HCT116 (cell line): ENCODE results near the gene GUSB. TPM values are rescaled to one million over a fixed set of nuclear protein-coding genes. Genes with fewer than 3 reads are reported as not detected.

ENCODE experiments used
- ATAC-seq: fragments of 200-7000 bp; cut with Tn5 transposase; 2 replicates; pipeline ENCODE4 v1.9.1; 2020; ENCODE audit warnings: mild to moderate bottlenecking, moderate library complexity
- BruUV-seq: library from RNA; stranded (reverse); fragments of 400-500 nt; replicated peaks from 2 replicates; lab custom pipeline; 2021; lab: Mats Ljungman, UMichigan
- CTCF ChIA-PET: fragments of 300-600 bp; sonication (Branson Sonifier 250); formaldehyde crosslinking; loops from one replicate; lab custom pipeline; 2021; ENCODE audit warnings: antibody characterized with exemption; lab: Charles Lee
- POLR2A ChIA-PET: fragments of 300-600, 350-600 bp; sonication (Branson Sonifier 250); formaldehyde crosslinking; loops from one replicate; lab custom pipeline; 2021; ENCODE audit warnings: antibody characterized with exemption; lab: Charles Lee
- RAD21 ChIA-PET, 2 experiments: fragments of 300-600 bp; sonication (Branson Sonifier 250); formaldehyde crosslinking; loops; one replicate each; lab custom pipeline; 2023; ENCODE audit warnings: low total read pairs in 2 of 2; ENCODE audit not compliant: uncharacterized antibody in 2 of 2, unreplicated experiment in 2 of 2, low non-redundant PET in 1 of 2; lab: Charles Lee
- DNase-seq: peaks from one replicate; pipeline ENCODE4 v3.0.0-alpha.2; 2010; ENCODE audit warnings: low read depth, low spot score
- H2AFZ ChIP-seq: fragments of 200-600 bp; shearing (Covaris generic), sonication (generic); 2 replicates; pipeline ENCODE4 v1.6.1; 2017; ENCODE audit warnings: low read depth, mixed run types, mixed read lengths, antibody characterized with exemption, low read length; ENCODE audit not compliant: poor library complexity, severe bottlenecking
- H3K27ac ChIP-seq: 2 replicates; pipeline ENCODE4 v1.5.1; 2012; ENCODE audit warnings: low read depth, low read length
- H3K27me3 ChIP-seq: fragments of 200-600 bp; sonication (generic); 2 replicates; pipeline ENCODE4 v1.6.1; 2016; ENCODE audit warnings: mixed run types, low read length, mixed read lengths; ENCODE audit not compliant: insufficient read depth
- H3K36me3 ChIP-seq, 2 experiments: fragments of 200-500 bp in 1 of 2; fragments of 200-600 bp in 1 of 2; sonication (Bioruptor generic) in 1 of 2; sonication (generic) in 1 of 2; 2 replicates each; pipeline versions ENCODE4 v1.5.1 to v1.6.1; 2014 to 2016; ENCODE audit warnings: low read length in 2 of 2, inconsistent platforms in 1 of 2, mixed read lengths in 1 of 2, mixed run types in 1 of 2; ENCODE audit not compliant: insufficient read depth in 2 of 2, control insufficient read depth in 1 of 2
- H3K4me1 ChIP-seq, 2 experiments: fragments of 200-600 bp in 1 of 2; sonication (generic) in 1 of 2; 2 replicates each; pipeline versions ENCODE4 v1.5.1 to v1.6.1; 2012 to 2017; ENCODE audit warnings: low read length in 2 of 2, inconsistent platforms in 1 of 2, mild to moderate bottlenecking in 1 of 2, mixed read lengths in 1 of 2, mixed run types in 1 of 2, moderate library complexity in 1 of 2; ENCODE audit not compliant: insufficient read depth in 2 of 2, control insufficient read depth in 1 of 2
- H3K4me2 ChIP-seq: fragments of 200-600 bp; sonication (generic); 2 replicates; pipeline ENCODE4 v1.6.1; 2017; ENCODE audit warnings: mixed run types, low read length, mixed read lengths
- H3K4me3 ChIP-seq, 2 experiments: fragments of 200-600 bp in 1 of 2; sonication (generic) in 1 of 2; replicated peaks in 1 of 2; 2 replicates each; pipeline ENCODE4 v1.5.1; 2011 to 2016; ENCODE audit warnings: low read length in 2 of 2, control low read depth in 1 of 2, low read depth in 1 of 2, mild to moderate bottlenecking in 1 of 2, mixed read lengths in 1 of 2, mixed run types in 1 of 2
- H3K79me2 ChIP-seq: fragments of 200-600 bp; sonication (generic); 2 replicates; pipeline ENCODE4 v1.6.1; 2017; ENCODE audit warnings: mild to moderate bottlenecking, mixed run types, low read length, moderate library complexity, mixed read lengths; ENCODE audit not compliant: insufficient read depth
- H3K9ac ChIP-seq: fragments of 200-600 bp; sonication (generic); 2 replicates; pipeline ENCODE4 v1.6.1; 2016; ENCODE audit warnings: low read length, mixed read lengths
- H3K9me2 ChIP-seq: fragments of 200-600 bp; sonication (generic), shearing (Covaris generic); 2 replicates; pipeline ENCODE4 v1.6.1; 2017; ENCODE audit warnings: mixed run types, mild to moderate bottlenecking, moderate library complexity; ENCODE audit not compliant: insufficient read depth
- H3K9me3 ChIP-seq, 2 experiments: fragments of 200-500 bp in 1 of 2; fragments of 200-600 bp in 1 of 2; sonication (Bioruptor generic) in 1 of 2; sonication (generic) in 1 of 2; 2 replicates each; pipeline ENCODE4 v1.6.1; 2014 to 2017; ENCODE audit warnings: low read length in 2 of 2, mixed read lengths in 2 of 2, inconsistent platforms in 1 of 2, low read depth in 1 of 2, mild to moderate bottlenecking in 1 of 2, mixed run types in 1 of 2, moderate library complexity in 1 of 2; ENCODE audit not compliant: control insufficient read depth in 1 of 2, insufficient read depth in 1 of 2
- H4K20me1 ChIP-seq: fragments of 200-600 bp; sonication (generic), shearing (Covaris generic); 2 replicates; pipeline ENCODE4 v1.6.1; 2017; ENCODE audit warnings: mixed run types, mild to moderate bottlenecking, moderate library complexity; ENCODE audit not compliant: insufficient read depth
- CEBPB ChIP-seq: IDR thresholded peaks from 2 replicates; pipeline ENCODE4 v1.6.1; 2012; ENCODE audit warnings: low read depth
- EGR1 ChIP-seq: IDR thresholded peaks from 2 replicates; pipeline ENCODE4 v1.6.1; 2012; ENCODE audit warnings: low read depth
- ELF1 ChIP-seq: IDR thresholded peaks from 2 replicates; pipeline ENCODE4 v1.6.1; 2012; ENCODE audit warnings: low read depth, borderline replicate concordance
- EZH2phosphoT487 ChIP-seq: fragments of 200-600 bp; IDR thresholded peaks from 2 replicates; pipeline ENCODE4 v1.6.1; 2018; ENCODE audit warnings: antibody characterized with exemption, borderline replicate concordance
- JUND ChIP-seq: IDR thresholded peaks from 2 replicates; pipeline ENCODE4 v1.6.1; 2012
- POLR2AphosphoS5 ChIP-seq: IDR thresholded peaks from 2 replicates; pipeline ENCODE4 v1.6.1; 2011; ENCODE audit warnings: mild to moderate bottlenecking, low read depth, low read length, moderate library complexity
- RAD21 ChIP-seq: IDR thresholded peaks from 2 replicates; pipeline ENCODE4 v1.6.1; 2012; ENCODE audit warnings: low read depth, mild to moderate bottlenecking
- SP1 ChIP-seq: IDR thresholded peaks from 2 replicates; pipeline ENCODE4 v1.6.1; 2012; ENCODE audit warnings: low read depth
- YY1 ChIP-seq: IDR thresholded peaks from 2 replicates; pipeline ENCODE4 v1.6.1; 2011; ENCODE audit warnings: low read length, low read depth, moderate library complexity, mild to moderate bottlenecking; ENCODE audit not compliant: insufficient replicate concordance; ENCODE audit errors: extremely low read depth
- ZFX ChIP-seq: fragments of 450-650 bp; IDR thresholded peaks from 2 replicates; pipeline ENCODE4 v1.6.1; 2017
- ZNF274 ChIP-seq: fragments of 200-500 bp; sonication (Bioruptor generic); IDR thresholded peaks from 2 replicates; pipeline ENCODE4 v1.6.1; 2014; ENCODE audit warnings: mild to moderate bottlenecking, low read depth, low read length, inconsistent platforms
- intact Hi-C: fragments of 100-400 bp; cut with micrococcal nuclease; formaldehyde crosslinking; loops from 2 replicates; pipeline ENCODE4 v1.10.0; 2022
- total RNA-seq: library from RNA; stranded (reverse); gene quantifications from one replicate; pipeline ENCODE4 v1.2.1, GENCODE V29; 2021; ENCODE audit not compliant: unreplicated experiment
- TF ChIP-seq, protein P1 (sequence below): IDR thresholded peaks from 2 replicates; pipeline ENCODE4 v1.6.1; 2012
- TF ChIP-seq, protein P2 (sequence below): IDR thresholded peaks from 2 replicates; pipeline ENCODE4 v1.6.1; 2012
- TF ChIP-seq, protein P3 (sequence below): IDR thresholded peaks from 2 replicates; pipeline ENCODE4 v1.6.1; 2012; ENCODE audit warnings: low read depth

Gene GUSB
- total RNA-seq, 1 experiment from 2014 or later: 31.5 TPM

DNA sequence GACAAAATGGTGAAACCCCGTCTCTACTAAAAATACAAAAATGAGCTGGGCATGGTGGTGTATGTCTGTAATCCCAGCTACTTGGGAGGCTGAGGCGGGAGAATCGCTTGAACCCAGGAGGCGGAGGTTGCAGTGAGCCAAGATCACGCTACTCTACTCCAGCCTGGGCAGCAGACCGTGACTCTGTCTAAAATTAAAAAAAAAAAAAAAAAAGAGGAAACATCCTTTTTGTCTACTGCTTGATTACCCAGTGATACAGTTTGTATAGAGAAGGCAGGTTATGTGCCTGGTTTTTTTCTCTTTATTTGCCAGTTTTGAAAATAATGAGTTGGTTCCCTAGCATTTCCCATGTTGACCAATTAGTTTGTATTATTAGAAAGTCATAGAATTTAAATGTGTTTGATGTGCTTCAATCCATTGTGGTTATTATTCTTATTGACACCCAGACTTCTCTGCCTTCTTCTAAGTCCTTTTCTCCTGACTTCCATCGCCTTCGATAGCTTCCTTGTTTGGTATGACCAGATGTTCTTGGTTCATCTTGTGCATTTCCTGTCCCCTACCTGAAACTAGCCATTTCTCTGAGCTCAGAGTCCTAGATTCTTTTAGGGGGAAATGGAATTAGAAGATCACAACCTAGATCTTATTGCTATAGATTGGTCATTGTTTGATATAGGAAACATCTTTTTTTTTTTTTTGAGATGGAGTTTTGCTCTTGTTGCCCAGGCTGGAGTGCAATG is 65.9 kb downstream of the GUSB start:
- DNase-seq: no peak
- Histone ChIP-seq H4K20me1 (peaks cover 8% of the 10 kb centered on the region; the same call in 1 of the 2 replicates), H3K4me3 (no peak overlapping the region), H3K36me3 (no peaks in the 10 kb centered on the region), H3K9ac (no peak overlapping the region), H3K4me2 (no peak overlapping the region), H3K79me2 (peaks cover 62% of the 10 kb centered on the region), H3K27ac (no peak overlapping the region), H3K9me2 (no peaks in the 10 kb centered on the region), H3K4me1 (no peaks in the 10 kb centered on the region), H3K9me3 (no peaks in the 10 kb centered on the region), H3K27me3 (no peaks in the 10 kb centered on the region), H2AFZ (no peak overlapping the region)
- ChIA-PET CTCF (no interaction called here), RAD21 (no interaction called here), POLR2A (no interaction called here)
- no peak for TF ChIP-seq ZNF274
- TF ChIP-seq EZH2phosphoT487: no peak
- TF ChIP-seq SP1: no peak
- TF ChIP-seq, protein P1, sequence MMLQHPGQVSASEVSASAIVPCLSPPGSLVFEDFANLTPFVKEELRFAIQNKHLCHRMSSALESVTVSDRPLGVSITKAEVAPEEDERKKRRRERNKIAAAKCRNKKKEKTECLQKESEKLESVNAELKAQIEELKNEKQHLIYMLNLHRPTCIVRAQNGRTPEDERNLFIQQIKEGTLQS: no peak
- no peak for TF ChIP-seq POLR2AphosphoS5
- TF ChIP-seq JUND: no peak
- TF ChIP-seq YY1: no peak
- TF ChIP-seq CEBPB: no peak
- ATAC-seq: no peak
- BruUV-seq: no TSS peak
- intact Hi-C loops: no loop called here

DNA sequence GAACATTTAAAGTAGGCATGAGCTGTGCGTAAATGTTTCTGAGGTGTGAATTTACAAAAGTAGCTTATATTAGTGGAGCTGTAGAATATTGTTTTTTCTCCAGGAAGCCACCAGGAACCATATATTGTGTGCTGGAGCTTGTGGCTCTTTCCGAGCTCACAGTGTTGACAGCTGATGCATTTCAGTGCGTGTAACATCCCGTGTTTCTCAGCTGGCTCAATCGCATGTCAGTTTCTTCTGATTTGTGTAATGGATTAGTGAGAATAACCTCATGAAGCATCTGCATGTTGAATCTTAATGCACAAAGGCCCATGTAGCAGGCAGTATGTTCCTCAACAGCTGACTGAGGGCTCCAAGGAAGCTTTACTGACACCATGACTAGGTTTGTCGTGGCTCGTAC is 69.8 kb downstream of the GUSB start:
- no TSS peak for BruUV-seq
- H2AFZ ChIP-seq: no peak overlapping the region
- no peak overlapping the region for H3K4me3 ChIP-seq
- H3K9me3 ChIP-seq: no peaks in the 10 kb centered on the region
- intact Hi-C loops: no loop called here
- ChIA-PET CTCF (no interaction called here), POLR2A (no interaction called here), RAD21 (no interaction called here)
- H3K9me2 ChIP-seq: no peaks in the 10 kb centered on the region
- ATAC-seq (no peak), DNase-seq (no peak)
- H3K4me2 ChIP-seq: no peak overlapping the region
- no peaks in the 10 kb centered on the region for H3K27me3 ChIP-seq
- no peaks in the 10 kb centered on the region for H3K4me1 ChIP-seq
- H3K9ac ChIP-seq: no peak overlapping the region
- H4K20me1 ChIP-seq: peaks cover 4% of the 10 kb centered on the region; the same call in 1 of the 2 replicates
- peaks cover 55% of the 10 kb centered on the region for H3K79me2 ChIP-seq
- no peak overlapping the region for H3K27ac ChIP-seq
- no peaks in the 10 kb centered on the region for H3K36me3 ChIP-seq
- TF ChIP-seq, protein P2, sequence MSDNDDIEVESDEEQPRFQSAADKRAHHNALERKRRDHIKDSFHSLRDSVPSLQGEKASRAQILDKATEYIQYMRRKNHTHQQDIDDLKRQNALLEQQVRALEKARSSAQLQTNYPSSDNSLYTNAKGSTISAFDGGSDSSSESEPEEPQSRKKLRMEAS: no peak
- no peak for TF ChIP-seq ZFX
- TF ChIP-seq EZH2phosphoT487: no peak
- no peak for TF ChIP-seq JUND
- TF ChIP-seq, protein P1: no peak
- no peak for TF ChIP-seq RAD21
- no peak for TF ChIP-seq ELF1
- TF ChIP-seq, protein P3, sequence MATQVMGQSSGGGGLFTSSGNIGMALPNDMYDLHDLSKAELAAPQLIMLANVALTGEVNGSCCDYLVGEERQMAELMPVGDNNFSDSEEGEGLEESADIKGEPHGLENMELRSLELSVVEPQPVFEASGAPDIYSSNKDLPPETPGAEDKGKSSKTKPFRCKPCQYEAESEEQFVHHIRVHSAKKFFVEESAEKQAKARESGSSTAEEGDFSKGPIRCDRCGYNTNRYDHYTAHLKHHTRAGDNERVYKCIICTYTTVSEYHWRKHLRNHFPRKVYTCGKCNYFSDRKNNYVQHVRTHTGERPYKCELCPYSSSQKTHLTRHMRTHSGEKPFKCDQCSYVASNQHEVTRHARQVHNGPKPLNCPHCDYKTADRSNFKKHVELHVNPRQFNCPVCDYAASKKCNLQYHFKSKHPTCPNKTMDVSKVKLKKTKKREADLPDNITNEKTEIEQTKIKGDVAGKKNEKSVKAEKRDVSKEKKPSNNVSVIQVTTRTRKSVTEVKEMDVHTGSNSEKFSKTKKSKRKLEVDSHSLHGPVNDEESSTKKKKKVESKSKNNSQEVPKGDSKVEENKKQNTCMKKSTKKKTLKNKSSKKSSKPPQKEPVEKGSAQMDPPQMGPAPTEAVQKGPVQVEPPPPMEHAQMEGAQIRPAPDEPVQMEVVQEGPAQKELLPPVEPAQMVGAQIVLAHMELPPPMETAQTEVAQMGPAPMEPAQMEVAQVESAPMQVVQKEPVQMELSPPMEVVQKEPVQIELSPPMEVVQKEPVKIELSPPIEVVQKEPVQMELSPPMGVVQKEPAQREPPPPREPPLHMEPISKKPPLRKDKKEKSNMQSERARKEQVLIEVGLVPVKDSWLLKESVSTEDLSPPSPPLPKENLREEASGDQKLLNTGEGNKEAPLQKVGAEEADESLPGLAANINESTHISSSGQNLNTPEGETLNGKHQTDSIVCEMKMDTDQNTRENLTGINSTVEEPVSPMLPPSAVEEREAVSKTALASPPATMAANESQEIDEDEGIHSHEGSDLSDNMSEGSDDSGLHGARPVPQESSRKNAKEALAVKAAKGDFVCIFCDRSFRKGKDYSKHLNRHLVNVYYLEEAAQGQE: no peak
- TF ChIP-seq EGR1: no peak
